GM23338 (cell line): ENCODE data around the gene MCTP2. TPM values are rescaled to one million over a fixed set of nuclear protein-coding genes. Genes with fewer than 3 reads are reported as not detected.

Experiments used
- ATAC-seq: fragments of 200-7000 bp; cut with Tn5 transposase; 3 replicates; pipeline ENCODE4 v1.9.1; 2020
- DNase-seq: peaks from one replicate; pipeline ENCODE4 v3.0.0-alpha.2; 2015; ENCODE audit warnings: low spot score
- H2AFZ ChIP-seq: fragments of 200-600 bp; sonication (generic); 2 replicates; pipeline ENCODE4 v1.8.0; 2016; ENCODE audit warnings: antibody characterized with exemption, mild to moderate bottlenecking, moderate library complexity
- H3F3A ChIP-seq: fragments of 200-600 bp; sonication (generic); replicated peaks from 2 replicates; pipeline ENCODE4 v1.8.0; 2017; ENCODE audit warnings: antibody characterized with exemption, mixed run types, low read depth
- H3K27ac ChIP-seq: fragments of 200-600 bp; sonication (generic); 2 replicates; pipeline ENCODE4 v1.6.1; 2016; ENCODE audit warnings: low read depth
- H3K27me3 ChIP-seq: fragments of 200-600 bp; sonication (generic); 2 replicates; pipeline ENCODE4 v1.8.0; 2016; ENCODE audit warnings: mild to moderate bottlenecking, mixed run types, moderate library complexity; ENCODE audit not compliant: insufficient read depth
- H3K36me3 ChIP-seq: fragments of 200-600 bp; sonication (generic); 2 replicates; pipeline ENCODE4 v1.8.0; 2016; ENCODE audit warnings: mild to moderate bottlenecking; ENCODE audit not compliant: insufficient read depth
- H3K4me1 ChIP-seq: fragments of 200-600 bp; sonication (generic); 2 replicates; pipeline ENCODE4 v1.8.0; 2016; ENCODE audit warnings: mild to moderate bottlenecking, moderate library complexity; ENCODE audit not compliant: insufficient read depth
- H3K4me2 ChIP-seq: fragments of 200-600 bp; sonication (generic); 2 replicates; pipeline ENCODE4 v1.7.1; 2017; ENCODE audit warnings: mixed run types
- H3K4me3 ChIP-seq: fragments of 200-600 bp; sonication (generic); 2 replicates; pipeline ENCODE4 v1.6.1; 2016; ENCODE audit warnings: mixed run types
- H3K79me2 ChIP-seq: fragments of 200-600 bp; sonication (generic); replicated peaks from 2 replicates; pipeline ENCODE4 v1.8.0; 2017; ENCODE audit warnings: mild to moderate bottlenecking; ENCODE audit not compliant: insufficient read depth
- H3K9me2 ChIP-seq: fragments of 200-600 bp; sonication (generic); 2 replicates; pipeline ENCODE4 v1.8.0; 2017; ENCODE audit not compliant: insufficient read depth
- H4K20me1 ChIP-seq: fragments of 200-600 bp; sonication (generic); replicated peaks from 2 replicates; pipeline ENCODE4 v1.8.0; 2017; ENCODE audit warnings: mild to moderate bottlenecking; ENCODE audit not compliant: insufficient read depth
- H3K27ac Mint-ChIP-seq: 2 replicates; pipeline ENCODE4 v1.8.0; 2020; ENCODE audit warnings: inconsistent platforms, mild to moderate bottlenecking, moderate library complexity, mixed read lengths
- H3K27me3 Mint-ChIP-seq: 3 replicates; pipeline ENCODE4 v1.8.0; 2022; ENCODE audit warnings: low read depth, mild to moderate bottlenecking, moderate library complexity, mixed read lengths, inconsistent platforms; ENCODE audit not compliant: insufficient read depth, poor library complexity
- H3K36me3 Mint-ChIP-seq: 3 replicates; pipeline ENCODE4 v1.8.0; 2021; ENCODE audit warnings: low read depth, mild to moderate bottlenecking, inconsistent platforms, moderate library complexity, mixed read lengths
- H3K4me1 Mint-ChIP-seq: 3 replicates; pipeline ENCODE4 v1.8.0; 2020; ENCODE audit warnings: mild to moderate bottlenecking, inconsistent platforms, mixed read lengths
- H3K4me3 Mint-ChIP-seq: 3 replicates; pipeline ENCODE4 v1.8.0; 2021; ENCODE audit warnings: moderate library complexity, mild to moderate bottlenecking, inconsistent platforms, mixed read lengths
- H3K9me3 Mint-ChIP-seq: 3 replicates; pipeline ENCODE4 v1.8.0; 2020; ENCODE audit warnings: moderate library complexity, mild to moderate bottlenecking, inconsistent platforms, mixed read lengths
- CREB1 ChIP-seq: fragments of 250-450 bp; sonication (Bioruptor Pico); IDR thresholded peaks from 2 replicates; pipeline ENCODE4 v1.5.0; 2020; ENCODE audit warnings: low read depth, mild to moderate bottlenecking, moderate library complexity
- JUNB ChIP-seq: IDR thresholded peaks from one replicate; pipeline ENCODE4 v1.6.1; 2016; ENCODE audit warnings: antibody characterized with exemption; ENCODE audit not compliant: unreplicated experiment
- NANOG ChIP-seq: IDR thresholded peaks from 2 replicates; pipeline ENCODE4 v1.6.1; 2016; ENCODE audit warnings: antibody characterized with exemption, borderline replicate concordance
- POLR2AphosphoS5 ChIP-seq: IDR thresholded peaks from 2 replicates; pipeline ENCODE4 v1.6.1; 2016; ENCODE audit warnings: antibody characterized with exemption, low read depth
- REST ChIP-seq: IDR thresholded peaks from one replicate; pipeline ENCODE4 v1.6.1; 2018; ENCODE audit warnings: antibody characterized with exemption; ENCODE audit not compliant: unreplicated experiment
- STAT1 ChIP-seq: IDR thresholded peaks from one replicate; pipeline ENCODE4 v1.6.1; 2016; ENCODE audit warnings: antibody characterized with exemption; ENCODE audit not compliant: unreplicated experiment
- ZNF114 ChIP-seq: fragments of 250-450 bp; sonication (Bioruptor Pico); IDR thresholded peaks from 2 replicates; pipeline ENCODE4 v1.5.0; 2020; ENCODE audit warnings: mild to moderate bottlenecking, moderate library complexity
- ZNF331 ChIP-seq: fragments of 250-450 bp; sonication (Bioruptor Pico); IDR thresholded peaks from 2 replicates; pipeline ENCODE4 v1.5.0; 2020; ENCODE audit warnings: low read depth, mild to moderate bottlenecking, moderate library complexity
- ZNF462 ChIP-seq: fragments of 250-450 bp; sonication (Bioruptor Pico); IDR thresholded peaks from 2 replicates; pipeline ENCODE4 v1.5.0; 2020; ENCODE audit warnings: mild to moderate bottlenecking, moderate library complexity
- polyA plus RNA-seq: library from polyadenylated mRNA; unstranded; fragments of >200 nt; fragmentation: Nextera tagmentation; extraction: Ambion mirVana; gene quantifications from 2 replicates; pipeline ENCODE4 v1.2.1, GENCODE V29; 2016
- total RNA-seq: library from RNA; depleted of rRNA; stranded (reverse); fragments of >200 nt; shearing (Covaris generic); gene quantifications from 2 replicates; pipeline ENCODE4 v1.2.3, GENCODE V29; 2014
- TF ChIP-seq, protein P1 (sequence below): IDR thresholded peaks from 2 replicates; pipeline ENCODE4 v1.6.1; 2016; ENCODE audit warnings: antibody characterized with exemption

The MCTP2 gene
- total and polyA plus RNA-seq, 2 experiments from 2014 or later: 1.8 to 5.5 TPM

GRCh38 chr15:94372821-94373220, 141.5 kb downstream of the MCTP2 start:
- H3K27ac ChIP-seq: no peak overlapping the region
- no peaks in the 10 kb centered on the region for H3K79me2 ChIP-seq
- no peak overlapping the region for H2AFZ ChIP-seq
- H3K27me3 Mint-ChIP-seq: no peaks in the 10 kb centered on the region
- no peak for ATAC-seq
- peaks cover 11% of the 10 kb centered on the region; the same call in 1 of the 2 replicates for H3K4me1 ChIP-seq
- DNase-seq: no peak
- H3K4me3 Mint-ChIP-seq: no peak overlapping the region
- no peaks in the 10 kb centered on the region for H4K20me1 ChIP-seq
- no peaks in the 10 kb centered on the region for H3K27me3 ChIP-seq
- H3K4me3 ChIP-seq: no peak overlapping the region
- H3K9me3 Mint-ChIP-seq: no peaks in the 10 kb centered on the region
- no peaks in the 10 kb centered on the region for H3K36me3 ChIP-seq
- TF ChIP-seq ZNF462: no peak
- TF ChIP-seq JUNB: no peak
- TF ChIP-seq CREB1: no peak
- no peak for TF ChIP-seq REST
- TF ChIP-seq ZNF331 (CRISPR knock-in tag): no peak
- no peak for TF ChIP-seq ZNF114 (CRISPR knock-in tag)
- TF ChIP-seq, protein P1, sequence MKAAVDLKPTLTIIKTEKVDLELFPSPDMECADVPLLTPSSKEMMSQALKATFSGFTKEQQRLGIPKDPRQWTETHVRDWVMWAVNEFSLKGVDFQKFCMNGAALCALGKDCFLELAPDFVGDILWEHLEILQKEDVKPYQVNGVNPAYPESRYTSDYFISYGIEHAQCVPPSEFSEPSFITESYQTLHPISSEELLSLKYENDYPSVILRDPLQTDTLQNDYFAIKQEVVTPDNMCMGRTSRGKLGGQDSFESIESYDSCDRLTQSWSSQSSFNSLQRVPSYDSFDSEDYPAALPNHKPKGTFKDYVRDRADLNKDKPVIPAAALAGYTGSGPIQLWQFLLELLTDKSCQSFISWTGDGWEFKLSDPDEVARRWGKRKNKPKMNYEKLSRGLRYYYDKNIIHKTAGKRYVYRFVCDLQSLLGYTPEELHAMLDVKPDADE: no peak
- TF ChIP-seq NANOG: no peak
- TF ChIP-seq POLR2AphosphoS5: no peak
- TF ChIP-seq STAT1: no peak
- H3K4me2 ChIP-seq: no peak overlapping the region
- no peak overlapping the region for H3K27ac Mint-ChIP-seq
- H3K36me3 Mint-ChIP-seq: no peaks in the 10 kb centered on the region
- H3K4me1 Mint-ChIP-seq: peaks cover 9% of the 10 kb centered on the region; the same call in 2 of the 3 replicates
- H3F3A ChIP-seq: no peaks in the 10 kb centered on the region
- no peaks in the 10 kb centered on the region for H3K9me2 ChIP-seq
